ENCODE measurements around the gene IPO9. TPM values are rescaled to one million over a fixed set of nuclear protein-coding genes. Genes with fewer than 3 reads are reported as not detected.

Gene IPO9
- polyA plus RNA-seq (ENCODE audit: insufficient read depth in 1 of 5, insufficient read length in 5 of 5, low replicate concordance in 1 of 5) = 10 to 100 TPM; 71.0 to 98.4 (median 92.2) TPM
- long read RNA-seq, donor 1, full-length matches to known transcripts = 6 of 25 reads
- long read RNA-seq, donor 1, partial matches to known transcripts = 19 of 25 reads
- long read RNA-seq, donor 1, other reads (novel, unspliced or antisense) = 0 of 25 reads
- long read RNA-seq, donor 2, full-length matches to known transcripts = 7 of 14 reads
- long read RNA-seq, donor 2, partial matches to known transcripts = 7 of 14 reads
- long read RNA-seq, donor 2, other reads (novel, unspliced or antisense) = 0 of 14 reads
- long read RNA-seq, donor 3, full-length matches to known transcripts = 2 of 15 reads
- long read RNA-seq, donor 3, partial matches to known transcripts = 13 of 15 reads
- long read RNA-seq, donor 3, other reads (novel, unspliced or antisense) = 0 of 15 reads
- long read RNA-seq, donor 4, full-length matches to known transcripts = 1 of 8 reads
- long read RNA-seq, donor 4, partial matches to known transcripts = 7 of 8 reads
- long read RNA-seq, donor 4, other reads (novel, unspliced or antisense) = 0 of 8 reads
- long read RNA-seq, donor 5, full-length matches to known transcripts = 2 of 12 reads
- long read RNA-seq, donor 5, partial matches to known transcripts = 10 of 12 reads
- long read RNA-seq, donor 5, other reads (novel, unspliced or antisense) = 0 of 12 reads
- long read RNA-seq, donor 6, full-length matches to known transcripts = 2 of 13 reads
- long read RNA-seq, donor 6, partial matches to known transcripts = 11 of 13 reads
- long read RNA-seq, donor 6, other reads (novel, unspliced or antisense) = 0 of 13 reads
- long read RNA-seq, donor 7, full-length matches to known transcripts = 3 of 20 reads
- long read RNA-seq, donor 7, partial matches to known transcripts = 17 of 20 reads
- long read RNA-seq, donor 7, other reads (novel, unspliced or antisense) = 0 of 20 reads
- long read RNA-seq, donor 8 = 0 reads

- peak; percentile 93 for DNase-seq
Observed at GRCh38 chr1:201828820-201829774, at the start of gene IPO9. TSS of gene IPO9 (plus strand) at chr1:201829157. CDS start at chr1:201829210, 53 bp downstream.

- no peak for DNase-seq
Observed at GRCh38 chr1:201779351-201779880, 49.5 kb upstream of the IPO9 start.

- no peak for DNase-seq
Observed at GRCh38 chr1:201780952-201781351, 48.0 kb upstream of the IPO9 start.

GRCh38 chr1:201781437-201781836 lies 47.5 kb upstream of the IPO9 start:
- DNase-seq = no peak

GRCh38 chr1:201782353-201782752 lies 46.6 kb upstream of the IPO9 start:
- DNase-seq = no peak

- DNase-seq = no peak
Observed at GRCh38 chr1:201783058-201783457, 45.9 kb upstream of the IPO9 start.

GRCh38 chr1:201783572-201783971 lies 45.4 kb upstream of the IPO9 start:
- no peak for DNase-seq

- DNase-seq = no peak
Observed at GRCh38 chr1:201785291-201785690, 43.7 kb upstream of the IPO9 start.

- no peak for DNase-seq
Observed at GRCh38 chr1:201786824-201787223, 42.1 kb upstream of the IPO9 start.

GRCh38 chr1:201788296-201788695 lies 40.7 kb upstream of the IPO9 start:
- DNase-seq = no peak

GRCh38 chr1:201789245-201789644 lies 39.7 kb upstream of the IPO9 start:
- no peak for DNase-seq

- DNase-seq = no peak
Observed at GRCh38 chr1:201790261-201790660, 38.7 kb upstream of the IPO9 start.

GRCh38 chr1:201791051-201791778 lies 37.7 kb upstream of the IPO9 start:
- peak; percentile 47 to 50 for DNase-seq

GRCh38 chr1:201791779-201792173 lies 37.2 kb upstream of the IPO9 start:
- peak; percentile 54 to 57 for DNase-seq

GRCh38 chr1:201792534-201793305 lies 36.2 kb upstream of the IPO9 start:
- peak; percentile 54 to 78 for DNase-seq

GRCh38 chr1:201793306-201793925 lies 35.5 kb upstream of the IPO9 start:
- DNase-seq = no peak

- no peak for DNase-seq
Observed at GRCh38 chr1:201795066-201795465, 33.9 kb upstream of the IPO9 start.

- DNase-seq = no peak
Observed at GRCh38 chr1:201800246-201800645, 28.7 kb upstream of the IPO9 start.

- DNase-seq = no peak
Observed at GRCh38 chr1:201806801-201807200, 22.2 kb upstream of the IPO9 start.
